Pons (tissue), 1 donor: ENCODE data around the gene ZNF414.

Experiments used
- DNase-seq: peaks from one replicate; pipeline ENCODE4 v3.0.0-alpha.2; 2016; ENCODE audit warnings: low spot score

The ZNF414 gene

GRCh38 chr19:8490395-8490760 lies 23.6 kb downstream of the ZNF414 start:
- no peak for DNase-seq

GRCh38 chr19:8489561-8490394 lies 24.2 kb downstream of the ZNF414 start:
- no peak for DNase-seq

- DNase-seq: no peak
Measured at GRCh38 chr19:8488365-8488764, 25.6 kb downstream of the ZNF414 start.

GRCh38 chr19:8487137-8487851 lies 26.7 kb downstream of the ZNF414 start:
- peak; percentile 70 for DNase-seq

- no peak for DNase-seq
Measured at GRCh38 chr19:8486661-8487136, 27.3 kb downstream of the ZNF414 start.

GRCh38 chr19:8485561-8486371 lies 28.2 kb downstream of the ZNF414 start:
- no peak for DNase-seq

GRCh38 chr19:8484331-8484894 lies 29.6 kb downstream of the ZNF414 start:
- peak; percentile 81 for DNase-seq

- no peak for DNase-seq
Measured at GRCh38 chr19:8483165-8483564, 30.8 kb downstream of the ZNF414 start.

GRCh38 chr19:8482696-8483095 lies 31.3 kb downstream of the ZNF414 start:
- no peak for DNase-seq

GRCh38 chr19:8481616-8482015 lies 32.4 kb downstream of the ZNF414 start:
- no peak for DNase-seq

GRCh38 chr19:8481201-8481600 lies 32.8 kb downstream of the ZNF414 start:
- DNase-seq: no peak

GRCh38 chr19:8478598-8478997 lies 35.4 kb downstream of the ZNF414 start:
- no peak for DNase-seq

GRCh38 chr19:8477889-8478288 lies 36.1 kb downstream of the ZNF414 start:
- DNase-seq: no peak

GRCh38 chr19:8476524-8476923 lies 37.4 kb downstream of the ZNF414 start:
- no peak for DNase-seq

- DNase-seq: no peak
Measured at GRCh38 chr19:8475005-8475404, 39.0 kb downstream of the ZNF414 start.

GRCh38 chr19:8473648-8474476 lies 40.1 kb downstream of the ZNF414 start:
- DNase-seq: peak; percentile 78

GRCh38 chr19:8469613-8470368 lies 44.2 kb downstream of the ZNF414 start:
- no peak for DNase-seq

- DNase-seq: no peak
Measured at GRCh38 chr19:8468761-8469373, 45.1 kb downstream of the ZNF414 start.

GRCh38 chr19:8468124-8468523 lies 45.8 kb downstream of the ZNF414 start:
- no peak for DNase-seq

- DNase-seq: no peak
Measured at GRCh38 chr19:8466018-8466417, 47.9 kb downstream of the ZNF414 start.
